ENCODE results near the gene PON3. TPM values are rescaled to one million over a fixed set of nuclear protein-coding genes. Genes with fewer than 3 reads are reported as not detected.

Gene PON3
- total and polyA plus RNA-seq, 2 of the 13 experiments (the other 11 are each of a cell fraction or from before 2014, with no cell fraction given), result 23.6 to 37.8 TPM

DNA sequence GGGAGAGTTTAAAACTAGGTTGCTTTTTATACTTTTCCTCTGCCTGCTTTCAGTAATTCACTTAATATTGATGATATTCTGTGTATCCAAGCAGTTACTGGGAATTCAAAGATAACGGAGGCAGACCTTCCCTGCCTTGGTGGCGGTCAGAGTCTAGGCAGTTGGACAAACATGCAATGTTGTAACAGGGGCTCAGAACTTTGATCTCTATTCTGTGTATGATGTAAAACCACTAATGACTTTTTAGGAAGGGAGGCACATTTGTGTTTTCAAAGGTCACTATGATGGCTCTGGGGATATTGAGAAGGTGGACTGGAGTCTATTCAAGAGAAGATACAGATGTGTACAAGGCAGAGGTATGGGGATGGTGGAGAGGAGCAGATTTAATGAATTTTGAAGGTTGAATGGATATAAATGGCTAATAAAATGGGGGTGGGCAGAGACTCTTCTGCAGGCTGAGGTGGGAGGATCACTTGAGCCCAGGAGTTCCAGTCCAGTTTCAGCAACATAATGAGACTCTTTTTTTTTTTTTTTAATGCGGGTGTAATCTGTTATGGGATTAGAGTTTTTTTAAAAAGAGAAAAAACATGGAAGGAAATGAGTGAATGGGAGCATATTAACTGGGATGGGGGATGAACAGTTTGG lies 44.3 kb upstream of the PON3 start (continued):
- TF ChIP-seq ZNF441 (CRISPR knock-in tag; IDR thresholded peaks at IDR 0.05; ENCODE audit: borderline replicate concordance), result 0 out of 2 replicates have a peak, but pooled peaks have one; percentile 36
- TF ChIP-seq KDM3A (CRISPR knock-in tag; IDR thresholded peaks at IDR 0.05; ENCODE audit: low read depth), result 0 out of 2 replicates have a peak, but pooled peaks have one; percentile 52
- no peak for TF ChIP-seq MYNN (CRISPR knock-in tag; IDR thresholded peaks at IDR 0.05; ENCODE audit: low read depth)
- TF ChIP-seq, protein P1, sequence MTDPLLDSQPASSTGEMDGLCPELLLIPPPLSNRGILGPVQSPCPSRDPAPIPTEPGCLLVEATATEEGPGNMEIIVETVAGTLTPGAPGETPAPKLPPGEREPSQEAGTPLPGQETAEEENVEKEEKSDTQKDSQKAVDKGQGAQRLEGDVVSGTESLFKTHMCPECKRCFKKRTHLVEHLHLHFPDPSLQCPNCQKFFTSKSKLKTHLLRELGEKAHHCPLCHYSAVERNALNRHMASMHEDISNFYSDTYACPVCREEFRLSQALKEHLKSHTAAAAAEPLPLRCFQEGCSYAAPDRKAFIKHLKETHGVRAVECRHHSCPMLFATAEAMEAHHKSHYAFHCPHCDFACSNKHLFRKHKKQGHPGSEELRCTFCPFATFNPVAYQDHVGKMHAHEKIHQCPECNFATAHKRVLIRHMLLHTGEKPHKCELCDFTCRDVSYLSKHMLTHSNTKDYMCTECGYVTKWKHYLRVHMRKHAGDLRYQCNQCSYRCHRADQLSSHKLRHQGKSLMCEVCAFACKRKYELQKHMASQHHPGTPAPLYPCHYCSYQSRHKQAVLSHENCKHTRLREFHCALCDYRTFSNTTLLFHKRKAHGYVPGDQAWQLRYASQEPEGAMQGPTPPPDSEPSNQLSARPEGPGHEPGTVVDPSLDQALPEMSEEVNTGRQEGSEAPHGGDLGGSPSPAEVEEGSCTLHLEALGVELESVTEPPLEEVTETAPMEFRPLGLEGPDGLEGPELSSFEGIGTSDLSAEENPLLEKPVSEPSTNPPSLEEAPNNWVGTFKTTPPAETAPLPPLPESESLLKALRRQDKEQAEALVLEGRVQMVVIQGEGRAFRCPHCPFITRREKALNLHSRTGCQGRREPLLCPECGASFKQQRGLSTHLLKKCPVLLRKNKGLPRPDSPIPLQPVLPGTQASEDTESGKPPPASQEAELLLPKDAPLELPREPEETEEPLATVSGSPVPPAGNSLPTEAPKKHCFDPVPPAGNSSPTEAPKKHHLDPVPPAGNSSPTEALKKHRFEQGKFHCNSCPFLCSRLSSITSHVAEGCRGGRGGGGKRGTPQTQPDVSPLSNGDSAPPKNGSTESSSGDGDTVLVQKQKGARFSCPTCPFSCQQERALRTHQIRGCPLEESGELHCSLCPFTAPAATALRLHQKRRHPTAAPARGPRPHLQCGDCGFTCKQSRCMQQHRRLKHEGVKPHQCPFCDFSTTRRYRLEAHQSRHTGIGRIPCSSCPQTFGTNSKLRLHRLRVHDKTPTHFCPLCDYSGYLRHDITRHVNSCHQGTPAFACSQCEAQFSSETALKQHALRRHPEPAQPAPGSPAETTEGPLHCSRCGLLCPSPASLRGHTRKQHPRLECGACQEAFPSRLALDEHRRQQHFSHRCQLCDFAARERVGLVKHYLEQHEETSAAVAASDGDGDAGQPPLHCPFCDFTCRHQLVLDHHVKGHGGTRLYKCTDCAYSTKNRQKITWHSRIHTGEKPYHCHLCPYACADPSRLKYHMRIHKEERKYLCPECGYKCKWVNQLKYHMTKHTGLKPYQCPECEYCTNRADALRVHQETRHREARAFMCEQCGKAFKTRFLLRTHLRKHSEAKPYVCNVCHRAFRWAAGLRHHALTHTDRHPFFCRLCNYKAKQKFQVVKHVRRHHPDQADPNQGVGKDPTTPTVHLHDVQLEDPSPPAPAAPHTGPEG (CRISPR knock-in tag; IDR thresholded peaks at IDR 0.05), result no peak
- TF ChIP-seq MAFG (CRISPR knock-in tag; IDR thresholded peaks at IDR 0.05), result no peak
- TF ChIP-seq, protein P2, sequence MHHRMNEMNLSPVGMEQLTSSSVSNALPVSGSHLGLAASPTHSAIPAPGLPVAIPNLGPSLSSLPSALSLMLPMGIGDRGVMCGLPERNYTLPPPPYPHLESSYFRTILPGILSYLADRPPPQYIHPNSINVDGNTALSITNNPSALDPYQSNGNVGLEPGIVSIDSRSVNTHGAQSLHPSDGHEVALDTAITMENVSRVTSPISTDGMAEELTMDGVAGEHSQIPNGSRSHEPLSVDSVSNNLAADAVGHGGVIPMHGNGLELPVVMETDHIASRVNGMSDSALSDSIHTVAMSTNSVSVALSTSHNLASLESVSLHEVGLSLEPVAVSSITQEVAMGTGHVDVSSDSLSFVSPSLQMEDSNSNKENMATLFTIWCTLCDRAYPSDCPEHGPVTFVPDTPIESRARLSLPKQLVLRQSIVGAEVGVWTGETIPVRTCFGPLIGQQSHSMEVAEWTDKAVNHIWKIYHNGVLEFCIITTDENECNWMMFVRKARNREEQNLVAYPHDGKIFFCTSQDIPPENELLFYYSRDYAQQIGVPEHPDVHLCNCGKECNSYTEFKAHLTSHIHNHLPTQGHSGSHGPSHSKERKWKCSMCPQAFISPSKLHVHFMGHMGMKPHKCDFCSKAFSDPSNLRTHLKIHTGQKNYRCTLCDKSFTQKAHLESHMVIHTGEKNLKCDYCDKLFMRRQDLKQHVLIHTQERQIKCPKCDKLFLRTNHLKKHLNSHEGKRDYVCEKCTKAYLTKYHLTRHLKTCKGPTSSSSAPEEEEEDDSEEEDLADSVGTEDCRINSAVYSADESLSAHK (CRISPR knock-in tag; IDR thresholded peaks at IDR 0.05; ENCODE audit: borderline replicate concordance), result no peak
- peak; percentile 34; the same call in 1 of the 2 replicates for TF ChIP-seq ZNF343 (CRISPR knock-in tag; IDR thresholded peaks at IDR 0.05)
- no peak; the same call in none of the 2 replicates for TF ChIP-seq RFXAP (CRISPR knock-in tag; IDR thresholded peaks at IDR 0.05; ENCODE audit: borderline replicate concordance)
- TF ChIP-seq RARG (CRISPR knock-in tag; IDR thresholded peaks at IDR 0.05; ENCODE audit: low read depth), result no peak
- TF ChIP-seq, protein P3, sequence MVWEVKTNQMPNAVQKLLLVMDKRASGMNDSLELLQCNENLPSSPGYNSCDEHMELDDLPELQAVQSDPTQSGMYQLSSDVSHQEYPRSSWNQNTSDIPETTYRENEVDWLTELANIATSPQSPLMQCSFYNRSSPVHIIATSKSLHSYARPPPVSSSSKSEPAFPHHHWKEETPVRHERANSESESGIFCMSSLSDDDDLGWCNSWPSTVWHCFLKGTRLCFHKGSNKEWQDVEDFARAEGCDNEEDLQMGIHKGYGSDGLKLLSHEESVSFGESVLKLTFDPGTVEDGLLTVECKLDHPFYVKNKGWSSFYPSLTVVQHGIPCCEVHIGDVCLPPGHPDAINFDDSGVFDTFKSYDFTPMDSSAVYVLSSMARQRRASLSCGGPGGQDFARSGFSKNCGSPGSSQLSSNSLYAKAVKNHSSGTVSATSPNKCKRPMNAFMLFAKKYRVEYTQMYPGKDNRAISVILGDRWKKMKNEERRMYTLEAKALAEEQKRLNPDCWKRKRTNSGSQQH (CRISPR knock-in tag; IDR thresholded peaks at IDR 0.05; ENCODE audit: low read depth), result no peak
- no peak for TF ChIP-seq MLLT10 (CRISPR knock-in tag; IDR thresholded peaks at IDR 0.05)
- TF ChIP-seq, protein P4, sequence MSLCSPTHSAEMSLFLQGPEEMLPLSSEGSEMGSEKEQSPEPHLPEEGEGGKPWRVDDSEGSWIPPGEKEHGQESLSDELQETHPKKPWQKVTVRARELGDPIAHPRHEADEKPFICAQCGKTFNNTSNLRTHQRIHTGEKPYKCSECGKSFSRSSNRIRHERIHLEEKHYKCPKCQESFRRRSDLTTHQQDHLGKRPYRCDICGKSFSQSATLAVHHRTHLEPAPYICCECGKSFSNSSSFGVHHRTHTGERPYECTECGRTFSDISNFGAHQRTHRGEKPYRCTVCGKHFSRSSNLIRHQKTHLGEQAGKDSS (CRISPR knock-in tag; IDR thresholded peaks at IDR 0.05; ENCODE audit: borderline replicate concordance, low read depth), result no peak
- no peak for TF ChIP-seq EED (CRISPR knock-in tag; IDR thresholded peaks at IDR 0.05)
- TF ChIP-seq, protein P5, sequence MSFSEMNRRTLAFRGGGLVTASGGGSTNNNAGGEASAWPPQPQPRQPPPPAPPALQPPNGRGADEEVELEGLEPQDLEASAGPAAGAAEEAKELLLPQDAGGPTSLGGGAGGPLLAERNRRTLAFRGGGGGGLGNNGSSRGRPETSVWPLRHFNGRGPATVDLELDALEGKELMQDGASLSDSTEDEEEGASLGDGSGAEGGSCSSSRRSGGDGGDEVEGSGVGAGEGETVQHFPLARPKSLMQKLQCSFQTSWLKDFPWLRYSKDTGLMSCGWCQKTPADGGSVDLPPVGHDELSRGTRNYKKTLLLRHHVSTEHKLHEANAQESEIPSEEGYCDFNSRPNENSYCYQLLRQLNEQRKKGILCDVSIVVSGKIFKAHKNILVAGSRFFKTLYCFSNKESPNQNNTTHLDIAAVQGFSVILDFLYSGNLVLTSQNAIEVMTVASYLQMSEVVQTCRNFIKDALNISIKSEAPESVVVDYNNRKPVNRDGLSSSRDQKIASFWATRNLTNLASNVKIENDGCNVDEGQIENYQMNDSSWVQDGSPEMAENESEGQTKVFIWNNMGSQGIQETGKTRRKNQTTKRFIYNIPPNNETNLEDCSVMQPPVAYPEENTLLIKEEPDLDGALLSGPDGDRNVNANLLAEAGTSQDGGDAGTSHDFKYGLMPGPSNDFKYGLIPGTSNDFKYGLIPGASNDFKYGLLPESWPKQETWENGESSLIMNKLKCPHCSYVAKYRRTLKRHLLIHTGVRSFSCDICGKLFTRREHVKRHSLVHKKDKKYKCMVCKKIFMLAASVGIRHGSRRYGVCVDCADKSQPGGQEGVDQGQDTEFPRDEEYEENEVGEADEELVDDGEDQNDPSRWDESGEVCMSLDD (CRISPR knock-in tag; IDR thresholded peaks at IDR 0.05; ENCODE audit: borderline replicate concordance), result 0 out of 2 replicates have a peak, but pooled peaks have one; percentile 43
- no peak for TF ChIP-seq TCF12 (IDR thresholded peaks at IDR 0.05)
- TF ChIP-seq TCF12 (CRISPR knock-in tag; IDR thresholded peaks at IDR 0.05), result no peak

All from HepG2 (cell line).